ENCODE results near the gene CABCOCO1.

- TF ChIP-seq CTCF (IDR thresholded peaks at IDR 0.05) (peak; percentile 41 to 73 (median 62)), POLR2A (IDR thresholded peaks at IDR 0.05) (no peak)
These were observed 88.3 kb downstream of the CABCOCO1 start for GRCh38 chr10:61750943-61751471.

Measured in heart left ventricle (tissue), 13 donors.